Sigmoid colon (tissue), 7 donors: ENCODE data around the gene RASA2. TPM values are rescaled to one million over a fixed set of nuclear protein-coding genes. Genes with fewer than 3 reads are reported as not detected.

ENCODE experiments used
- DNase-seq: peaks from one replicate; pipeline ENCODE4 v3.0.0-alpha.2; 2019
- H3K27ac ChIP-seq, 4 donors: fragments of 200-600 bp; sonication (generic); one replicate each; pipeline ENCODE4 v1.5.1; 2016 to 2019; ENCODE audit warnings: mild to moderate bottlenecking in 1 of 4
- H3K27me3 ChIP-seq, 3 donors: fragments of 200-600 bp; sonication (generic); one replicate each; pipeline ENCODE4 v1.5.1; 2019; ENCODE audit warnings: mild to moderate bottlenecking in 1 of 3
- H3K36me3 ChIP-seq, 4 donors: fragments of 200-600 bp; sonication (generic); one replicate each; pipeline ENCODE4 v1.5.1; 2016 to 2019
- H3K4me1 ChIP-seq, 4 donors: fragments of 200-600 bp; sonication (generic); one replicate each; pipeline ENCODE4 v1.5.1; 2017 to 2019
- H3K4me3 ChIP-seq, 4 donors: fragments of 200-600 bp; sonication (generic); one replicate each; pipeline ENCODE4 v1.5.1; 2017 to 2019; ENCODE audit warnings: mild to moderate bottlenecking in 2 of 4, moderate library complexity in 1 of 4
- H3K9me3 ChIP-seq, 4 donors: fragments of 200-600 bp in 3 of 4; sonication (generic) in 3 of 4; one replicate each; pipeline versions ENCODE4 v1.5.1 to v1.6.1; 2013 to 2019
- CTCF ChIP-seq, 4 experiments: fragments of 450-650 bp in 3 of 4; fragments of 200-600 bp in 1 of 4; IDR thresholded peaks; one replicate each; pipeline ENCODE4 v1.5.1; 2016 to 2019; ENCODE audit warnings: antibody characterized with exemption in 4 of 4, mild to moderate bottlenecking in 3 of 4, moderate library complexity in 2 of 4
- EP300 ChIP-seq, 4 donors: sonication (generic); formaldehyde crosslinking; IDR thresholded peaks; one replicate each; pipeline ENCODE4 v1.6.1; 2017; ENCODE audit warnings: antibody characterized with exemption in 4 of 4
- POLR2A ChIP-seq, 2 donors: fragments of 450-650 bp; IDR thresholded peaks; one replicate each; pipeline ENCODE4 v1.6.1; 2016; ENCODE audit warnings: antibody characterized with exemption in 2 of 2, mild to moderate bottlenecking in 2 of 2, moderate library complexity in 2 of 2
- POLR2AphosphoS5 ChIP-seq, 4 donors: sonication (generic); formaldehyde crosslinking; IDR thresholded peaks; one replicate each; pipeline ENCODE4 v1.6.1; 2017; ENCODE audit warnings: antibody characterized with exemption in 4 of 4
- WGBS, 2 donors: extraction: QIAGEN DNeasy Blood & Tissue Kit; methylation state at CpG; one replicate each; pipeline ENCODE4 v1.1.7; 2013; 5-methylcytosine and 5-hydroxymethylcytosine counted together
- intact Hi-C: fragments of 100-400 bp; cut with DNase I; formaldehyde crosslinking; loops from one replicate; pipeline ENCODE4 v1.15.1; 2023
- polyA plus RNA-seq, 3 donors: library from polyadenylated mRNA; stranded (reverse); fragments of 200-250 nt; gene quantifications; one replicate each; pipeline ENCODE4 v1.2.3, GENCODE V29; 2013
- total RNA-seq, 4 donors: library from RNA; depleted of rRNA; stranded (reverse); fragments of >200 nt; gene quantifications; one replicate each; pipeline ENCODE4 v1.1.0, GENCODE V29; 2016
- donor health status: healthy with polysubstance abuse.
- donor health status: Bipolar disorder and iron deficiency.
- donor health status: healthy.

RASA2 gene
- total and polyA plus RNA-seq, 7 donors, result 3.2 to 20.5 (median 13.0) TPM

GRCh38 chr3:141655801-141656200 is 169.0 kb downstream of the RASA2 start:
- DNase-seq, result no peak
- Histone ChIP-seq H3K36me3 (no peaks in the 10 kb centered on the region), H3K9me3 (no peaks in the 10 kb centered on the region), H3K4me1 (peaks cover 0 to 73% (median 63%) of the 10 kb centered on the region in 4 donors), H3K4me3 (no peak overlapping the region), H3K27ac (peak overlapping the region in 3 of 4 donors; percentile 83 to 94 (median 93)), H3K27me3 (no peaks in the 10 kb centered on the region)
- 91 to 92% methylated on average over 4 of the region's 4 CpGs for WGBS, 2 donors
- intact Hi-C loops, result loop anchor here (10.0 kb wide), 1 partner anchor 569 kb away; the partner anchor contains the start of gene GK5
- TF ChIP-seq CTCF (IDR thresholded peaks at IDR 0.05), result no peak
- TF ChIP-seq EP300 (IDR thresholded peaks at IDR 0.05), result no peak
- no peak for TF ChIP-seq POLR2A (IDR thresholded peaks at IDR 0.05)
- no peak for TF ChIP-seq POLR2AphosphoS5 (IDR thresholded peaks at IDR 0.05)

- intact Hi-C loops, result loop anchor here (10.0 kb wide), 1 partner anchor 568 kb away; the partner anchor contains the start of gene GK5
- Histone ChIP-seq H3K27me3 (no peaks in the 10 kb centered on the region), H3K9me3 (no peaks in the 10 kb centered on the region), H3K4me3 (no peak overlapping the region), H3K27ac (peak overlapping the region in 3 of 4 donors; percentile 83 to 94 (median 93)), H3K4me1 (peaks cover 0 to 70% (median 59%) of the 10 kb centered on the region in 4 donors), H3K36me3 (no peaks in the 10 kb centered on the region)
- DNase-seq, result no peak
- TF ChIP-seq POLR2AphosphoS5 (IDR thresholded peaks at IDR 0.05), result no peak
- no peak for TF ChIP-seq EP300 (IDR thresholded peaks at IDR 0.05)
- no peak for TF ChIP-seq CTCF (IDR thresholded peaks at IDR 0.05)
- TF ChIP-seq POLR2A (IDR thresholded peaks at IDR 0.05), result no peak
- WGBS, 2 donors, result 83 to 91% methylated on average over 4 of the region's 4 CpGs
Measured at GRCh38 chr3:141656771-141657170, 169.9 kb downstream of the RASA2 start.

- DNase-seq, result no peak
Measured at GRCh38 chr3:141657516-141657915, 170.7 kb downstream of the RASA2 start.

DNA sequence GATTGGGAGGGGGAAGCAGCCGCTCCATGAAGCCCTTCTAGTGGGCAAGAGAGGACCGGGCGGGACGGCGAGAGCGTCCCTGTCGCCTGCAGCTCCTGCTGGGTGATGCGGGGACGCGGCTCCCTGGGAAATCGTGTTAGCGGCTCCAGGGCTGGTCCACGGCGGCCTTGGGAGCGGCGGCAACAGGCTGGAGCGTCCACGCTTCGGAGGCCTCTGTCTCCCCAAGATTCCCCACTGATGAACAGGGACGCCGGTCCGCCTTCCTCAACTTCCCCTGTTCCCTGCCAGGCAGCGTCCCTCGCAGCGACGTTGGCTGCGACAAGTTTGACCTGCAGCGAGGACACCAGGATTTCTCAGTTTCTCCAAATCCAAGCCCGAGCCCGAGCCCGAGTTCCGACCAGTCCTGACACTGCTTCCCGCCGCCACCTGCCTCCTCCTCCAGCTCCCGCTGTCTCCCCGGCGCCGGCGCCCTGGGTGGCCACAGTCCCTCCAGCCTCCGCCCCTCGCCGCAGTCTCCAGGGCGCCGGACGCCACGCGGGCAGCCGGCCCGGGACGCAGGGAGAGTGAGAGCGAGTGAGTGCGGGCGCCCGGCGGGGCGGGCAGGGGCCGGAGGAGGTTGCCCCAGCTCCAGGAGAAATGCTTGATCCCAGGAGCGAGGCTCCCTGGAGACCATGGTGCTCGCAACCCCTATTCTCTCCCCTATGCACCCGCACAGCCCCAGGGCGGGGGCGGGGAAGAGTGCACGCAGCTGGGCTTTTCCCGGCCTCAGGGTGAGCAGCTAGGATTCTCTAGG is 173.2 kb downstream of the RASA2 start:
- H3K4me1 ChIP-seq, result peaks cover 0 to 52% (median 42%) of the 10 kb centered on the region in 4 donors
- no peaks in the 10 kb centered on the region for H3K9me3 ChIP-seq
- peak overlapping the region; percentile 53 to 73 (median 58) for H3K4me3 ChIP-seq
- peak; percentile 90 for DNase-seq
- intact Hi-C loops, result loop anchor here (2.0 to 10.0 kb wide), 5 partner anchors 77 to 565 kb away; partner anchors contain the start of genes GK5, RASA2 and RNF7
- no peaks in the 10 kb centered on the region for H3K27me3 ChIP-seq
- H3K27ac ChIP-seq, result peak overlapping the region; percentile 64 to 94 (median 88)
- 1 to 3% methylated on average over 64 of the region's 64 CpGs for WGBS, 2 donors
- TF ChIP-seq POLR2A (IDR thresholded peaks at IDR 0.05) (peak; percentile 73 to 83), EP300 (IDR thresholded peaks at IDR 0.05) (no peak), CTCF (IDR thresholded peaks at IDR 0.05) (no peak), POLR2AphosphoS5 (IDR thresholded peaks at IDR 0.05) (peak; percentile 31 to 94 (median 83))
- H3K36me3 ChIP-seq, result no peaks in the 10 kb centered on the region

More at GRCh38 chr3:141657516-141657915, 170.7 kb downstream of the RASA2 start:
- intact Hi-C loops, result loop anchor here (10.0 kb wide), 1 partner anchor 567 kb away; the partner anchor contains the start of gene GK5
- Histone ChIP-seq H3K27ac (peak overlapping the region in 3 of 4 donors; percentile 83 to 94 (median 93)), H3K36me3 (no peaks in the 10 kb centered on the region), H3K4me3 (peak overlapping the region in 1 of 4 donors; percentile 73), H3K9me3 (no peaks in the 10 kb centered on the region), H3K27me3 (no peaks in the 10 kb centered on the region), H3K4me1 (peaks cover 0 to 64% (median 53%) of the 10 kb centered on the region in 4 donors)
- no peak for TF ChIP-seq CTCF (IDR thresholded peaks at IDR 0.05)
- TF ChIP-seq POLR2AphosphoS5 (IDR thresholded peaks at IDR 0.05), result no peak
- no peak for TF ChIP-seq POLR2A (IDR thresholded peaks at IDR 0.05)
- no peak for TF ChIP-seq EP300 (IDR thresholded peaks at IDR 0.05)
